Stimulated activated CD8-positive, alpha-beta memory T cell treated with anti-CD3 and anti-CD28 coated beads, Interleukin-15, amount 100 ng/mL, for 24 hours (primary cell): ENCODE measurements around the gene HSD17B11.
"Not testable (repeated sequence)": the region's sequence is repeated elsewhere in the genome, so short reads cannot be mapped to it uniquely, and the experiment has no call there.

ENCODE experiments used
- DNase-seq: peaks from one replicate; pipeline ENCODE4 v3.0.0-alpha.2; 2020; ENCODE audit warnings: low read depth

The HSD17B11 gene

DNA sequence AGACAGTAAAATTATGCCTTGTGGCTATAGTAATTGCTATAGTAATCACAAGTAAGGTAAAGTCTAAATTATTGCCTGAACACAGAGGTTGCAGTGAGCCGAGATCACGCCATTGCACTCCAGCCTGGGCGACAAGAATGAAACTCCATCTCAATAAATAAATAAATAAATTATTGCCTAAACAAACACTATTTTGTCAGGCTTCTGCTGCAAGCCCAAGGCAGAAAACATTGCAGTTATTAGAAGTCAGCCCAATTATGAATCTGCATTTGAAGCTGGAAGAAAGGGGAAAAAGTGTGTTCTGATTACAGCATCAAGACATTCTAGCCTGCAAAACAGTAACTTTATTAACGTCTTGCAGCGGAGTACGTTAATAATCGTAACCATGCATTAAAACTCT, 85.4 kb downstream of the HSD17B11 start:
- DNase-seq: no peak

DNA sequence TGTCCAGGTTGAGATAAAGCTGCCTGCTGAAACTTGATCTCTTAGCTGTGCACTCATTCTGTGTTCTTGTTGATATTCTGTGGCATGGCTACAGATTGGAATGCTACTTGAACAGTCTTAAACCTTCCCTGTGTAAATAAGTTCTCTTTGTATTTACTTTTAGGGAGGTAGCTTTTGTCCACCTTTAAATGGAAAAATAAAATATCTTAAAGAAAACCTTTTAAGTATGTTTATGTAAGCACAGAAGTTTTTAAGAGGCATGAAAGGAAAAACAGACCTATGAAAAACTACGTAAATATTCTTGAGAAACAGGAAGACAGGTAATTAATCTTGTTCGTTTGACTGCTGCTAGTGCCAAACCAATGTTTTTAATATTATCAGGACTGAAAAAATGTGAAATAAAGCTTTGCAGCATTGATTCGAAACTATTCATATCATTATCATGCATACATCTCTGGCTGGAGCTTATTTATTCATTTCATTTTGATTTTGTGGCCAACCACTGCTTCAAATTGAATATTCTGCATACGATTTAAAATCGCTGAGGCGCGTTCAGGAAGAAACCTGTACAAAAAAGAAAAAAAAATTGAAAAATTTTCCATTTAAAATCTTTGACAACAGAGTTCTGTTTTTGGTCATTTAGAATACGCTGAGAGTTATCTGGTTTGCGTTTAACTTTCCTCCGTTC, 86.1 kb downstream of the HSD17B11 start:
- DNase-seq: no peak

- DNase-seq: no peak
Observed at GRCh38 chr4:87299898-87300297, 91.1 kb downstream of the HSD17B11 start.

GRCh38 chr4:87298362-87298761, 92.6 kb downstream of the HSD17B11 start:
- DNase-seq: no peak

GRCh38 chr4:87294911-87295310, 96.1 kb downstream of the HSD17B11 start:
- DNase-seq: not testable (repeated sequence)

- DNase-seq: not testable (repeated sequence)
Observed at GRCh38 chr4:87293889-87294288, 97.1 kb downstream of the HSD17B11 start.

DNA sequence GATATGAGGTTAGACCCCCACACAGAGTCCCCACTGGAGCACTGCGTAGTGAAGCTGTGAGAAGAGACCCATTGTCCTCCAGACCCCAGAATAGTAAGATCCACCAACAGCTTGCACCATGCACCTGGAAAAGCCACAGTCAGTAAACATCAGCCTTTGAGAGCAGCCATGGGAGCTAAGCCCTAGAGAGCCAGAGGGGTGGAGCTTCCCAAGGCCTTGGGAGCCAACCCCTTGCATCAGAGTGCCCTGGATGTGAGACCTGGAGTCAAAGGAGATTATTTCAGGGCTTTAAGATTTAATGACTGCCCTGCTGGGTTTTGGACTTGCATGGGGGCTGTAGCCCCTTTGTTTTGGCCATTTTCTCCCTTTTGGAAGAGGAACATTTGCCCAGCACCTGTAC, 104.0 kb downstream of the HSD17B11 start:
- no peak for DNase-seq
